ENCODE results near the gene FOLR2. TPM values are rescaled to one million over a fixed set of nuclear protein-coding genes. Genes with fewer than 3 reads are reported as not detected.
"Not testable (repeated sequence)": the region's sequence is repeated elsewhere in the genome, so short reads cannot be mapped to it uniquely, and the experiment has no call there.

The FOLR2 gene
- total RNA-seq, 1 donor from 2014 or later, result not detected

DNA sequence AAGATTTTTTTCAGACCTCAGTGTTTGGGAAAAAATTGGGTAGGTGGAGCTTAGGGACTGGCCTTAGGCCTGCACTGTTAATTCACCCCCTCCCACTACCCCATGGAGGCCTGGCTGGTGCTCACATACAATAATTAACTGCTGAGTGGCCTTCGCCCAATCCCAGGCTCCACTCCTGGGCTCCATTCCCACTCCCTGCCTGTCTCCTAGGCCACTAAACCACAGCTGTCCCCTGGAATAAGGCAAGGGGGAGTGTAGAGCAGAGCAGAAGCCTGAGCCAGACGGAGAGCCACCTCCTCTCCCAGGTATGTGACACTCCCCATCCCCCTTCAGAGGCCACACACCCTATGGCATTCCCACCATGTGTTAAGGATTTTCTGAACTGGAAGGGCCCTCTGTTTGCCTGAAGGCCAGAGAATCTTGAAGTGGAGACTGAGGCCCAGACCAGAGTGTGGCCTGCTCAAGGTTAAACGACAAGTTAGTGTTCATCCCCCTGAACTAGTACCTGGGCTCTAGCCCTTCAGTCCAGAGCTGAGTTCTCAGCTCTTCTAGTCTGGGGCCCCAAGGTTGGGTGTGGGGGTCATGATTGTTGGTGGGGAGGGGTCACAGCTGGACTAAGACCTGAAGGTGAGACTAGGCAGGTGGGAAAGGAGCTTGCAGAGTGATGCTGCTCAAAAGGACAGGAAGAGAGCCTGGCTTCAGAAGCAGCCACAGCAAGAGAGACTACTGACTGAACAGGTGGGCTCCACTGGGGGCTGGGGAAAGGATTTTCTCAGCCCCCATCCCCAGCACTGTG is 26.9 kb upstream of the FOLR2 start:
- Mint-ChIP-seq H3K9me3 (ENCODE audit: unreplicated experiment) (no peaks in the 10 kb centered on the region), H3K27me3 (ENCODE audit: unreplicated experiment) (no peaks in the 10 kb centered on the region), H3K4me1 (ENCODE audit: unreplicated experiment) (no peaks in the 10 kb centered on the region), H3K27ac (ENCODE audit: unreplicated experiment) (no peak overlapping the region), H3K36me3 (ENCODE audit: unreplicated experiment) (no peaks in the 10 kb centered on the region), H3K4me3 (ENCODE audit: unreplicated experiment) (no peak overlapping the region)
- TF ChIP-seq, protein P1, sequence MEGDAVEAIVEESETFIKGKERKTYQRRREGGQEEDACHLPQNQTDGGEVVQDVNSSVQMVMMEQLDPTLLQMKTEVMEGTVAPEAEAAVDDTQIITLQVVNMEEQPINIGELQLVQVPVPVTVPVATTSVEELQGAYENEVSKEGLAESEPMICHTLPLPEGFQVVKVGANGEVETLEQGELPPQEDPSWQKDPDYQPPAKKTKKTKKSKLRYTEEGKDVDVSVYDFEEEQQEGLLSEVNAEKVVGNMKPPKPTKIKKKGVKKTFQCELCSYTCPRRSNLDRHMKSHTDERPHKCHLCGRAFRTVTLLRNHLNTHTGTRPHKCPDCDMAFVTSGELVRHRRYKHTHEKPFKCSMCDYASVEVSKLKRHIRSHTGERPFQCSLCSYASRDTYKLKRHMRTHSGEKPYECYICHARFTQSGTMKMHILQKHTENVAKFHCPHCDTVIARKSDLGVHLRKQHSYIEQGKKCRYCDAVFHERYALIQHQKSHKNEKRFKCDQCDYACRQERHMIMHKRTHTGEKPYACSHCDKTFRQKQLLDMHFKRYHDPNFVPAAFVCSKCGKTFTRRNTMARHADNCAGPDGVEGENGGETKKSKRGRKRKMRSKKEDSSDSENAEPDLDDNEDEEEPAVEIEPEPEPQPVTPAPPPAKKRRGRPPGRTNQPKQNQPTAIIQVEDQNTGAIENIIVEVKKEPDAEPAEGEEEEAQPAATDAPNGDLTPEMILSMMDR (IDR thresholded peaks at IDR 0.05), result no peak
- no peak for DNase-seq (ENCODE audit: extremely low spot score, unreplicated experiment)

DNA sequence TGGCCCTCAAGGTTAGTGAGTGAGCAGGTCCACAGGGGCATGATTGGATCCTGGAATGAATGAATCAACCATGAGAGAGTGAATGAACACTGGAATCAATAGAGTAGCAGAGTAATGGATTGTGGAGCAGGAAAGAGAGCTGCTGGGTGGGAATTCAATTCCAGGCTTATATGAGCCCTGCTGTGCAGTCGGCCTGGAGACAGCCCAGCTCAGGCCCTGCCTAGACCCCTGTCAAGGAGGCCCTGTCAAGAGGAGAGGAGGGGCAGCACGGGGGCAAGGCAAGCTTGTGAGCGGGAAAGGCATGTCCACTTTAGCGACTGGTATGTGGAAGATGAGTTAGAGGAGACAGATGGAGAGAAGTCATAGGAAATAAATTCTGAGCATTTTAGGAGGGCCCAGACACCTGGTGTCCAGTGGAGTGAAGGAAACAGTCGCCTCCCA is 25.9 kb upstream of the FOLR2 start:
- no peaks in the 10 kb centered on the region for H3K36me3 Mint-ChIP-seq (ENCODE audit: unreplicated experiment)
- TF ChIP-seq, protein P1 (IDR thresholded peaks at IDR 0.05), result no peak
- no peak for DNase-seq (ENCODE audit: extremely low spot score, unreplicated experiment)
- no peaks in the 10 kb centered on the region for H3K4me1 Mint-ChIP-seq (ENCODE audit: unreplicated experiment)
- H3K4me3 Mint-ChIP-seq (ENCODE audit: unreplicated experiment), result no peak overlapping the region
- H3K9me3 Mint-ChIP-seq (ENCODE audit: unreplicated experiment), result no peaks in the 10 kb centered on the region
- H3K27me3 Mint-ChIP-seq (ENCODE audit: unreplicated experiment), result no peaks in the 10 kb centered on the region
- no peak overlapping the region for H3K27ac Mint-ChIP-seq (ENCODE audit: unreplicated experiment)

DNA sequence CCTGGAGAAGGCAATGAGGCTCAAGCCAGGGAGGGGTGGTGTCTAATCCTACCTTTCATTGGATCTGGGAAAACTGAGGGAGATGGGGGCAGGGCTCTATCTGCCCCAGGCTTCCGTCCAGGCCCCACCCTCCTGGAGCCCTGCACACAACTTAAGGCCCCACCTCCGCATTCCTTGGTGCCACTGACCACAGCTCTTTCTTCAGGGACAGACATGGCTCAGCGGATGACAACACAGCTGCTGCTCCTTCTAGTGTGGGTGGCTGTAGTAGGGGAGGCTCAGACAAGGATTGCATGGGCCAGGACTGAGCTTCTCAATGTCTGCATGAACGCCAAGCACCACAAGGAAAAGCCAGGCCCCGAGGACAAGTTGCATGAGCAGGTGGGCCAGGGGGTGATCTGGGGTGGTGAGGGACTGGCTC is 24.6 kb upstream of the FOLR2 start, which contains the start of gene FOLR1:
Gene FOLR1, plus strand, starts transcription at position 180 of the 421 bp plus-strand sequence. Its CDS starts 34 bp downstream, at position 214.
- no peaks in the 10 kb centered on the region for H3K4me1 Mint-ChIP-seq (ENCODE audit: unreplicated experiment)
- DNase-seq (ENCODE audit: extremely low spot score, unreplicated experiment), result no peak
- no peaks in the 10 kb centered on the region for H3K27me3 Mint-ChIP-seq (ENCODE audit: unreplicated experiment)
- H3K36me3 Mint-ChIP-seq (ENCODE audit: unreplicated experiment), result no peaks in the 10 kb centered on the region
- H3K4me3 Mint-ChIP-seq (ENCODE audit: unreplicated experiment), result no peak within 1 kb of the TSS
- H3K9me3 Mint-ChIP-seq (ENCODE audit: unreplicated experiment), result no peaks in the 10 kb centered on the region
- TF ChIP-seq, protein P1 (IDR thresholded peaks at IDR 0.05), result no peak
- no peak within 1 kb of the TSS for H3K27ac Mint-ChIP-seq (ENCODE audit: unreplicated experiment)

DNA sequence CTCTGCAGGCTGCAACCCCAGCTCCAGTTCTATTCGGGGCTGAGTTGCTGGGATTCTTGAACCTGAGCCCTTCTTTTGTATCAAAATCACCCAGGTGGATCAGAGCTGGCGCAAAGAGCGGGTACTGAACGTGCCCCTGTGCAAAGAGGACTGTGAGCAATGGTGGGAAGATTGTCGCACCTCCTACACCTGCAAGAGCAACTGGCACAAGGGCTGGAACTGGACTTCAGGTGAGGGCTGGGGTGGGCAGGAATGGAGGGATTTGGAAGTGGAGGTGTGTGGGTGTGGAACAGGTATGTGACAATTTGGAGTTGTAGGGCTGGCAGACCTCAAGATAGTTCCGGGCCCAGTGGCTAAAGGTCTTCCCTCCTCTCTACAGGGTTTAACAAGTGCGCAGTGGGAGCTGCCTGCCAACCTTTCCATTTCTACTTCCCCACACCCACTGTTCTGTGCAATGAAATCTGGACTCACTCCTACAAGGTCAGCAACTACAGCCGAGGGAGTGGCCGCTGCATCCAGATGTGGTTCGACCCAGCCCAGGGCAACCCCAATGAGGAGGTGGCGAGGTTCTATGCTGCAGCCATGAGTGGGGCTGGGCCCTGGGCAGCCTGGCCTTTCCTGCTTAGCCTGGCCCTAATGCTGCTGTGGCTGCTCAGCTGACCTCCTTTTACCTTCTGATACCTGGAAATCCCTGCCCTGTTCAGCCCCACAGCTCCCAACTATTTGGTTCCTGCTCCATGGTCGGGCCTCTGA is 20.9 kb upstream of the FOLR2 start:
- Mint-ChIP-seq H3K36me3 (ENCODE audit: unreplicated experiment) (no peaks in the 10 kb centered on the region), H3K9me3 (ENCODE audit: unreplicated experiment) (no peaks in the 10 kb centered on the region), H3K27ac (ENCODE audit: unreplicated experiment) (no peak overlapping the region), H3K27me3 (ENCODE audit: unreplicated experiment) (no peaks in the 10 kb centered on the region), H3K4me1 (ENCODE audit: unreplicated experiment) (no peaks in the 10 kb centered on the region), H3K4me3 (ENCODE audit: unreplicated experiment) (no peak overlapping the region)
- TF ChIP-seq, protein P1 (IDR thresholded peaks at IDR 0.05), result no peak
- no peak for DNase-seq (ENCODE audit: extremely low spot score, unreplicated experiment)

DNA sequence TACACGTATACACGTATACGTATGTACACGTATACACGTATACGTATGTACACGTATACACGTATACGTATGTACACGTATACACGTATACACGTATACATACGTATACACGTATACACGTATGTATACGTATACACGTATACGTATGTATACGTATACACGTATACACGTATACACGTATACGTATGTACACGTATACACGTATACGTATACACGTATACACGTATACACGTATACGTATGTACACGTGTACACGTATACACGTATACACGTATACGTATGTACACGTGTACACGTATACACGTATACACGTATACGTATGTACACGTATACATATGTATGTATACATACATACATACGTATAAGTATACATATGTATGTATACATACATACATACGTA is 15.1 kb upstream of the FOLR2 start:
- H3K36me3 Mint-ChIP-seq (ENCODE audit: unreplicated experiment); H3K9me3 Mint-ChIP-seq (ENCODE audit: unreplicated experiment); H3K27ac Mint-ChIP-seq (ENCODE audit: unreplicated experiment): not testable (repeated sequence)

More for the DNA sequence above, 15.1 kb upstream of the FOLR2 start:
- DNase-seq (ENCODE audit: extremely low spot score, unreplicated experiment); H3K4me1 Mint-ChIP-seq (ENCODE audit: unreplicated experiment); H3K4me3 Mint-ChIP-seq (ENCODE audit: unreplicated experiment); H3K27me3 Mint-ChIP-seq (ENCODE audit: unreplicated experiment): not testable (repeated sequence)

Data from osteocyte (in vitro differentiated cells).